ENCODE data around the gene RNF181.
"Not testable (repeated sequence)": the region's sequence is repeated elsewhere in the genome, so short reads cannot be mapped to it uniquely, and the experiment has no call there.

Gene RNF181

DNA sequence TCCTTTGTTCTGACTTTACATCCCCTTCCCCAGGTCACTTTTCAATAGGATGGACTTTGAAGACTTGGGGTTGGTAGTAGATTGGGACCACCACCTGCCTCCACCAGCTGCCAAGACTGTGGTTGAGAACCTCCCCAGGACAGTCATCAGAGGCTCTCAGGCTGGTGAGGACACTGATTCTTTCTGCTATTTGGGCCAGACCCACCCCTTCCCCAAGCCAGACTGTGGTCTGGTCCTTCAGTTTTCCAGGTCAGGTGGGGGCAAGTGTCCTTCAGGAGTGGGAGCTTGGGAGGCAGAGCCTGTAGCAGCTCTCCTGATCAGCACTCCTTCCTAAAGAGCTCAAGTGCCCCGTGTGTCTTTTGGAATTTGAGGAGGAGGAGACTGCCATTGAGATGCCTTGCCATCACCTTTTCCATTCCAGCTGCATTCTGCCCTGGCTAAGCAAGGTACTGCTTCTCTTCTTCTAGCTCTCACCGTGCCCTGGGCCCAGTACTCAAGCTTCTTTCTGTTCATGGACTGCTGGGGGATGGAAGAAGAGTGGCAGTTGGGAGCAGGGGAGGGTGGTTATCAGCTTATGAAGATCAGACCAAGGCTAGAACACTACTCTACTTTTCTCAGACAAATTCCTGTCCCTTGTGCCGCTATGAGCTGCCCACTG lies 1.1 kb downstream of the RNF181 start:
- Histone ChIP-seq H3K36me3 (ENCODE audit: insufficient read depth, low read length) (no peaks in the 10 kb centered on the region), H3K4me3 (ENCODE audit: low read depth, low read length) (peak overlapping the region; percentile 98), H3K4me1 (ENCODE audit: control insufficient read depth, insufficient read depth, low read length, unreplicated experiment) (peaks cover 21% of the 10 kb centered on the region), H3K27ac (ENCODE audit: low read depth, low read length) (0 out of 2 replicates have a peak overlapping the region, but pooled peaks have one; percentile 53), H3K79me2 (ENCODE audit: control insufficient read depth, insufficient read depth, low read length, unreplicated experiment) (peaks cover 33% of the 10 kb centered on the region), H3K27me3 (ENCODE audit: insufficient read depth, low read length) (no peaks in the 10 kb centered on the region), H2AFZ (ENCODE audit: low read length, unreplicated experiment) (no peak overlapping the region)

DNA sequence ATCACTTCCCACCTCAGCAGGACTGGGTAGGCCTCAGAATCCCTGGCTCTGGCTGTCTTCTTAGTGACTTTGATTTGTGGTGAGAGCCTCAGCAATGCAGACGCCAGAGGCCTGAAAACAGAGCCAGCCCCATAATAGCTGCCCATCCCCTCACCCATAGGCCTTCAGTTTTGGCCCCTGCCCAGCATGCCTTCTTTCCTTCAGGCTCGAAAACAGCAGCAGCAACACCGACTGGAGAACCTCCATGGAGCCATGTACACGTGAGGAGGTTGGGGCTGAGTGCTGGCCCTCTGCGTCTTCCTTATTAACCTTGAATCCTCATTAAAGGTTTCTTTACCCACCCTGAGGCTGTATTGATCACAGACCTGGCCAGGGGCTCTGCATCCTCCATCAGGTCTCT lies 1.7 kb downstream of the RNF181 start:
- Histone ChIP-seq H2AFZ (ENCODE audit: low read length, unreplicated experiment) (no peak overlapping the region), H3K27ac (ENCODE audit: low read depth, low read length) (no peak overlapping the region), H3K4me3 (ENCODE audit: low read depth, low read length) (peak overlapping the region; percentile 98; the same call in 1 of the 2 replicates), H3K36me3 (ENCODE audit: insufficient read depth, low read length) (no peaks in the 10 kb centered on the region), H3K79me2 (ENCODE audit: control insufficient read depth, insufficient read depth, low read length, unreplicated experiment) (peaks cover 31% of the 10 kb centered on the region), H3K4me1 (ENCODE audit: control insufficient read depth, insufficient read depth, low read length, unreplicated experiment) (peaks cover 23% of the 10 kb centered on the region), H3K27me3 (ENCODE audit: insufficient read depth, low read length) (no peaks in the 10 kb centered on the region)

DNA sequence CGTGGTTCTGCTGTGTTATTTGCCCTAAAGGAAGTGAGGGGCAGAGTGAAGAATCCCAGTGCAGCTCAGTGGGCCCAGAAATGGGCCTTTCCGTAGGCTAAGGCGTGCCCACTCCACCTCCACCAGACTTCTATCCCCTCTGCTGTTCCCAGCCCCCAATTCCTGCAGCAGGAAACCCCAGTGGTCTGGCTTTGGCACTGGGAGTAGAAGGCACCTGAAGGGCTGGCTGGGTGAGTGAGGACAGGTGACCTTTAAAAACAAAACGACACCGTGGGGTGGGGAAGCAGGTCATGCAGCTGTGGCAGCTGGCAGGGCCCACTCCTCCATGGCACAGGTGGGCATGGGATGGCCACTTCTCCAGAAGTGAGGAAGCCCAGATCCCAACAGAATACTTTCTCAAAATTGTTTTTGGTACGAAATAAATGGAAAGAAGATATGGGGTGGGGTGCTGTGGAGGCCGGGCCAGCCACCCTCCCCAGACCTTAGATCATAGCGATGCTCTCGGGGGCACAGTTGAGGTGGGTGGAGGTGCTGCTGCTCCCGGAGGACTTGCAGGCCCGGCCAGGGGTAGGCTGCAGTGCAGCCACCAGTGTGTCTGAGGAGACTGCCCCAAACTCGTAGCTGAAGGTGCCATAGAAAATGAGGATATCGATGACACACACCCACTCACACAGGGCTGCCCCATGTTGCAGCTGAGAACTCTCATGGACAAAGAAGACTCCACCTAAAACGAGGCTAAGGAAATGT lies 3.2 kb downstream of the RNF181 start:
- H2AFZ ChIP-seq (ENCODE audit: low read length, unreplicated experiment) = no peak overlapping the region
- H3K27ac ChIP-seq (ENCODE audit: low read depth, low read length) = no peak overlapping the region
- peaks cover 32% of the 10 kb centered on the region for H3K79me2 ChIP-seq (ENCODE audit: control insufficient read depth, insufficient read depth, low read length, unreplicated experiment)
- peaks cover 24% of the 10 kb centered on the region for H3K4me1 ChIP-seq (ENCODE audit: control insufficient read depth, insufficient read depth, low read length, unreplicated experiment)
- no peaks in the 10 kb centered on the region for H3K27me3 ChIP-seq (ENCODE audit: insufficient read depth, low read length)
- H3K4me3 ChIP-seq (ENCODE audit: low read depth, low read length) = no peak overlapping the region
- no peaks in the 10 kb centered on the region for H3K36me3 ChIP-seq (ENCODE audit: insufficient read depth, low read length)

DNA sequence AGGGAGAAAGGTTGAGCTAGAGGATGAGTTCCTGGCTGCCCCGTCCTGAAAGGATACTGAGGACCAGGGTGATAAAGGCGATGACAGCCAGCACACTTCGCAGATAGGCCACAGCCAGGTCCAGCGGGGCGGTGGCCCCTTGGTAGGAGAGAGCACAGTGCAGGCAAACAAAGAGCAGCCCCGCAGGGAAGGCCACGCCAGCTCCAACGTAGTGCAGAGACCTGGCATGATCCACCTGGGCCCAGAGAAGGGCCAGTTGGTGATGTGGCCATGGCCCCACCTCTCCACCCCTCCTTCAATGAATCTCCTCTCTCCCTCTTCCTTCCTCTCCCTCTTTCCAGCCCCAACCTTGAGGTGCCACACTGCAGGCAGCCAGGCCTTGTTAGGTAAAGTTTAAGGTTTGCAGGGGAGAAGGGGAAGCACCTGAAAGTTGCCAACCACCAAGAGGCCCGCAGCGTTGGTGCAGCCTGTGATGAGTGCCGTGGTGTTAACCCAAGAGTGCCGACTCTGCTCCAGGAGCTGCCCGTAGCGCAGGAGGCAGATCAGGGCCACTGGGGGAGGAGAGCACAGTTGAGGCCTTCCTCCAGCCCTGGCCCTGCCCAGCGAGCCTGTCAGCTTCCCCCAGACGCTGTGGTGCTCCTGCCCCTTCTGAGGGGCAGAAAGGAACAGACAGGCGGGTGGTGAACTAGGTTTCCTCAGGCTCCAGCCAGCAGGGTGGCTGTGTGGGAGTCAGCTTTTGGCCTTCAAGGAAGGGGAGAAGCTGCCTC lies 4.1 kb downstream of the RNF181 start:
- H3K4me1 ChIP-seq (ENCODE audit: control insufficient read depth, insufficient read depth, low read length, unreplicated experiment) = peaks cover 24% of the 10 kb centered on the region
- H3K27me3 ChIP-seq (ENCODE audit: insufficient read depth, low read length) = no peaks in the 10 kb centered on the region
- H3K27ac ChIP-seq (ENCODE audit: low read depth, low read length) = no peak overlapping the region
- no peaks in the 10 kb centered on the region for H3K36me3 ChIP-seq (ENCODE audit: insufficient read depth, low read length)
- H2AFZ ChIP-seq (ENCODE audit: low read length, unreplicated experiment) = no peak overlapping the region
- H3K79me2 ChIP-seq (ENCODE audit: control insufficient read depth, insufficient read depth, low read length, unreplicated experiment) = peaks cover 32% of the 10 kb centered on the region
- H3K4me3 ChIP-seq (ENCODE audit: low read depth, low read length) = no peak overlapping the region

DNA sequence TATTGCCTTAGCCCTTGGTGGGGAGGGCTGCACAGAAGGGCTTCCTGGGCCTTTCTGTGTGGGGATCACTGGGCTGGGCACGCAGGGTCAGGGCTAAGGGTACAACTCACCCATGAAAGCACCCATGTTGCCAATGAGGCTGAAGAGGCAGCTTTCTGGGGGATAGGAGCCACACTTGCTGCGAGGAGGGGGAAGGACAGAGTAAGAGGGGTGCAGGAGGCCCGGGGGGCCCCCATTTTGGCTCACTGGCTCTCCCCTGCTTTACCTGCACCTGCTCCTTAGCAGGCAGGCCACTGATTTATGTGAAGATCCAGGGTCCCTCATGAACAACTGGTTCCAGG lies 4.7 kb downstream of the RNF181 start:
- Histone ChIP-seq H3K36me3 (ENCODE audit: insufficient read depth, low read length) (no peaks in the 10 kb centered on the region), H3K79me2 (ENCODE audit: control insufficient read depth, insufficient read depth, low read length, unreplicated experiment) (peaks cover 30% of the 10 kb centered on the region)

DNA sequence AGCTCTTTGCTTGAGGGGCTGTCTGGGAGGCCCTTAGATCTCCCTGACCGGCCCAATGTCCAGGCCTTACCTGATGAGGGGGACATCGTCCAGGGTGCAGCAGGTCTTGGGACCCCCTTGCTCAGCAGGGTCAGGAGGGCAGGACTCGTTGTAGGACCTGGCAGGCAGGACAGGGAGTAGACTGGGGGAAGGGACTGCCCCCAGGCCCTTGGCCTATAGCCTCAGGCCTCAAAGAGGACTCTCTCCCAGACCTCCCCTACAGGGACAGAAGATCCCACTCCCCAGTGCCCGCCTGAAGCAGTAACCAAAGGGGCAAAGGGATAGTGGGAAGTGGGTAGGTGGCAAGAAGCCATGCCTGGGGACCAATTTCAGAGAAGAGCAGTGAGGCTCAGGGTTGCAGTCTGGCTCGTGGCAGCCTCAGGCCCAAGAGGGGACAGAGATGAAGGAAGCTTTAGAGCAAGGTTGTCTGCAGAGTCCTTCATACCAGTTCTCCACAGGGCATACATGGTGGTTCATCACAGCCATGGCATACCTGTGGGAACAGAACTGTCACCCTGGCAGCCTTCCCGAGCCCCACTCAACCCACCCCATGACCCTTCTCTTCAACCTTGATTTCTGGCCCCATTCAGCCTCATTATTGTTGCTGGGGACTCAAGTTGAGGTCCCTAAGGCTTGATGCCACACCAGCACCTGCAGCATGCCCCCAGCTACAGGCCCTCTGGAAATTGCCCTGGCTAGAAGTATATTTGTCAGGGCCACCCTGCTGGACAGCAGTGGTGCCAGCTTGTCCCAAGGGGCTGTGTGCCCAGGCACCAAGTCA lies 5.6 kb downstream of the RNF181 start:
- peaks cover 37% of the 10 kb centered on the region for H3K4me1 ChIP-seq (ENCODE audit: control insufficient read depth, insufficient read depth, low read length, unreplicated experiment)
- H3K36me3 ChIP-seq (ENCODE audit: insufficient read depth, low read length) = no peaks in the 10 kb centered on the region
- no peak overlapping the region for H3K27ac ChIP-seq (ENCODE audit: low read depth, low read length)
- H3K4me3 ChIP-seq (ENCODE audit: low read depth, low read length) = peak overlapping the region; percentile 87
- H3K27me3 ChIP-seq (ENCODE audit: insufficient read depth, low read length) = no peaks in the 10 kb centered on the region
- H2AFZ ChIP-seq (ENCODE audit: low read length, unreplicated experiment) = no peak overlapping the region
- peaks cover 23% of the 10 kb centered on the region for H3K79me2 ChIP-seq (ENCODE audit: control insufficient read depth, insufficient read depth, low read length, unreplicated experiment)

More for the DNA sequence above, 4.7 kb downstream of the RNF181 start:
- Histone ChIP-seq H3K27ac (ENCODE audit: low read depth, low read length) (no peak overlapping the region), H2AFZ (ENCODE audit: low read length, unreplicated experiment) (no peak overlapping the region), H3K4me1 (ENCODE audit: control insufficient read depth, insufficient read depth, low read length, unreplicated experiment) (peaks cover 27% of the 10 kb centered on the region), H3K4me3 (ENCODE audit: low read depth, low read length) (no peak overlapping the region), H3K27me3 (ENCODE audit: insufficient read depth, low read length) (no peaks in the 10 kb centered on the region)

DNA sequence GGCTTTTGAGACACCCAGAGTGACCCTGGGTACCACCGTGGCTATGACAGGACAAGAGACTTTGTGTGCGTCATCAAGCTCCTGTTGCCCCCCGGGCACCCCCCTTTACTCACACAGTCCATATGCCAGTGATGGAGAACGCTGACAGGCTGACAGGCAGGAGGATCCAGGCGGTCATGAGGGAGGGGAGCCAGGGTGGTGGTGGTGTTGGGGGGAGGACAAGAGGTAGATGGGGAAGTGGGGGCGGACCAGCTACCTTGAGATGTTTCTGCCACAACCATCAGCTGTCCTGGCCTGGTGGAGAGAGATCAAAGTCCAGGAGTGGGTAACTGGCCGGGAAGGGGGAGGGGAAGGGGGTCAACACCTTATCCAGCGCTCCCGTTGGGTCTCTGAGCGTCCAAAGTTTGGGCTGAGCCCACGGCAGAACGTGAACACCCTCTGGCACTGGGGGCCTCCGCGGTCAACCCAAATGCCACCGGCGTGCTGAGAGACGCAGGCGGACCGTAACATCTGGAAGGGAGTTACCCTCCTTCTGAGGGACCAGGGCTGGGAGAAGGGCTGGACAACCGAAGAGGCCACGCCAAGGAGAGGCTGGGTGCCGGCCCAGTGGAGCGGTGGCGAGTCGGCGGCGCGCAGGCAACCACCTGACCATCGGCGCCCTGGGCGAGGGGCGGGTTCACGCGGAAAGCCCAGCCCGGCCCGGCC lies 6.4 kb downstream of the RNF181 start:
- Histone ChIP-seq H3K4me1 (ENCODE audit: control insufficient read depth, insufficient read depth, low read length, unreplicated experiment) (peaks cover 33% of the 10 kb centered on the region), H2AFZ (ENCODE audit: low read length, unreplicated experiment) (no peak overlapping the region), H3K27ac (ENCODE audit: low read depth, low read length) (no peak overlapping the region), H3K4me3 (ENCODE audit: low read depth, low read length) (peak overlapping the region; percentile 87), H3K79me2 (ENCODE audit: control insufficient read depth, insufficient read depth, low read length, unreplicated experiment) (peaks cover 16% of the 10 kb centered on the region), H3K36me3 (ENCODE audit: insufficient read depth, low read length) (no peaks in the 10 kb centered on the region), H3K27me3 (ENCODE audit: insufficient read depth, low read length) (no peaks in the 10 kb centered on the region)

DNA sequence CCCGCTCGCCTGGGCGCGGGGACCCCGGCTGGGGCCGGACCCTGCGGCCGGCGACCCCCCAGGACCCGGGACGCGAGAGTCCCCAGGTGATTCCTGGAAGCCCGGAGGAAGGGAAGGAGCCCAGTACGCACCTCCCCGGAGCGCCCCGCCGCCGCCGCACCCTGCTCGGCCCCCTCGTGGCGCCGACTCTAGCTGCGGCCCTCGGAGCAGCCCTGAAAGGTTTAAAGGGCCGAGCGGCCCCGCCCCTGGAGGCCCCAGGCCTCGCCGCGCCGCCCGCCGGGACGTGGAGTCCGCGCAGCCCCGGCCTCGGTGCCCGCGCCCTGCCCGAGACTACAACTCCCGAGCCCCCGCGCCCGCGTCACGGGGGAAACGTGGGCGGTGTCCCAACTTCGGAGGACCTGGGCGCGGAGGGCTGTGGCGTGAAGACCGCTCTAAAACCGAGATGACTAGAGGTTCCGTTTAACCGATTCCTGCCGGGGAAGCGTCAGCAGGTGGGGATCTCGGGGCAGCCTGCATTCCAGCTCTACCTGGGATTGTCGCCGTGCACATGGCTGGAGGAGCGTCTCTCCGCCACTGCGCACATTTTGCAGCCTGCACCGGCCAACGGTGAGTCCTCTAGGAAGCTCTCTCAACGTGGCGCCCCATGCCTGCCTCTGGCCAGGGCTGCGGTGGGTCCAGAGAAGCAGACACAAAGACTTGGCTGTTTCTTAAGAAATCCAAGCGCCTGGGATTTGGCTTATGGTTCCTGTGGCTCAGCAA lies 7.1 kb downstream of the RNF181 start, which contains the start of gene TMEM150A:
Gene TMEM150A (minus strand): TSS at position 223 of the 759 bp plus-strand sequence. CDS start 750 bp downstream, outside the sequence.
- H3K27ac ChIP-seq (ENCODE audit: low read depth, low read length) = 0 out of 2 replicates have a peak within 1 kb of the TSS, but pooled peaks have one; percentile 24
- H2AFZ ChIP-seq (ENCODE audit: low read length, unreplicated experiment) = peak within 1 kb of the TSS; percentile 78
- no peaks in the 10 kb centered on the region for H3K36me3 ChIP-seq (ENCODE audit: insufficient read depth, low read length)
- H3K79me2 ChIP-seq (ENCODE audit: control insufficient read depth, insufficient read depth, low read length, unreplicated experiment) = peaks cover 11% of the 10 kb centered on the region
- H3K27me3 ChIP-seq (ENCODE audit: insufficient read depth, low read length) = no peaks in the 10 kb centered on the region
- H3K4me3 ChIP-seq (ENCODE audit: low read depth, low read length) = peak within 1 kb of the TSS; percentile 87
- peaks cover 33% of the 10 kb centered on the region for H3K4me1 ChIP-seq (ENCODE audit: control insufficient read depth, insufficient read depth, low read length, unreplicated experiment)

DNA sequence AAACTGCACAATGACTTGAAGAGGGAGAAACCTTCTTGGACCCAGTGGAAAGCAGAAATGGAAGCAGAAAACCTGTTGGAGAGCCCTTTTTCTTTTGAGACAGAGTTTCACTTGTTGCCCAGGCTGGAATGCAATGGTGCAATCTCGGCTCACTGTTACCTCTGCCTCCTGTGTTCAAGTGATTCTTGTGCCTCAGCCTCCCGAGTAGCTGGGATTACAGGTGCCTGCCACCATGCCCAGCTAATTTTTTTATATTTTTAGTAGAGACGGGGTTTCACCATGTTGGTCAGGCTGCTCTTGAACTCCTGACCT lies 8.5 kb downstream of the RNF181 start:
- H2AFZ ChIP-seq (ENCODE audit: low read length, unreplicated experiment); H3K36me3 ChIP-seq (ENCODE audit: insufficient read depth, low read length); H3K27me3 ChIP-seq (ENCODE audit: insufficient read depth, low read length); H3K27ac ChIP-seq (ENCODE audit: low read depth, low read length): not testable (repeated sequence)
- Histone ChIP-seq H3K4me3 (ENCODE audit: low read depth, low read length) (peak overlapping the region; percentile 87), H3K79me2 (ENCODE audit: control insufficient read depth, insufficient read depth, low read length, unreplicated experiment) (peaks cover 13% of the 10 kb centered on the region), H3K4me1 (ENCODE audit: control insufficient read depth, insufficient read depth, low read length, unreplicated experiment) (peaks cover 33% of the 10 kb centered on the region)

All from ACC112 (cell line).